Measurements from ENCODE around the gene ZIC2. TPM values are rescaled to one million over a fixed set of nuclear protein-coding genes. Genes with fewer than 3 reads are reported as not detected.

Gene ZIC2
- total RNA-seq, 2 donors from 2014 or later = 0.08 to 0.27 TPM

DNA sequence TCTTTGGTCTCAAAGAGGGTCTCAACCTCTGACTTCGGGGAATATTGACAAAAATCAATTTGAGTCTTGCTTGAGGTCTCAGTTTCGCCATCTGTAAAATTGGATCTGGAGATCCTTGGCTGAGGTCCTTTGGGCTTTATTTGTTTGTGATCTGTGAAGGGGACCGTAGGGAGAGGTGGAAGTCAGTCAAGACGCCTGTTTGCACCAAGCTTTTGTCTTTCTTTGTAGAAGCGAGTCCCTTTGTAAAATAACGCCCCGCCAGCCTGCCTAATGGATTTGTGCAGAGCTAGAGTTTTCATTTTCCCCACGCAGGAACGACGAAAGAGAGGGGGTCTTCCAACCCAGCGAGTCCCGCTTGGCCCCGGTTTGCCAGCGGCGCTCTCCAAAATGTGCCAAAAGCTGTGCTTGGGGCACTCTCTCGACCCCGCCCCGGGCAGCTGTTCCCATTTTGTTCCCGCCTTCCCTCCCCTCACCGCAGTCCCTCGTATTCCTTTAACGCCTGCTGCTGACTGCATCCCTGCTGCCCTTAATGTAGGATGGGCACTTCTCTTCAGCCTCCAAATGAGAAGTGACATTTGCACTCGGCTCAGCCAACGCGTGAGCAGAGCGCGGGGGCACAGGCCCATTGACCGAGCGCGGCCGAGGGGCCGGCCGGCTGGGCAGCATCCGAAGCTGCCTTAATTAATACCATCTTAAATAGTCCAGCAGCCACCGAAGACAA lies 23.0 kb upstream of the ZIC2 start:
- DNase-seq = no peak
- intact Hi-C loops (cut with DNase I, micrococcal nuclease) = no loop called here
- ATAC-seq = no peak

DNA sequence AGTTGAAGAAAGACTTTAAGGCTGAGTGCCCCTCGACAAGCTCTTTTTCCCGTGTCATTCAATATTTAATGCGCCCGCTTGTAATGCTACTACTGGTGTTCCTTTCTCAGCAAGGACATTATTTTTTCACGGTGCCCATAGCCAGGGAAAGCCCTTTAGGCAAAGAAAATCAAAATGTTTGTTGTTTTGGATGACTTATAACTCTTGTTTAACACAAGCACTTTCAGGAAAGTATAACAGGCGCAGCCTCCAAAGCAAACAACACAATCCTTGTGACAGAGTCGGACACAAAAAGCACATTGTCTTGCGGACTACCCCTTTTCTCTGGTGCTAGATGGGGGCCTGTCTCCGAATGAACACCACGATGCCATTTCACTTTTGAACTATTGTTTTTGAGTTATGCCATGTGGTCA lies 22.5 kb upstream of the ZIC2 start:
- ATAC-seq = no peak
- intact Hi-C loops (cut with DNase I, micrococcal nuclease) = no loop called here
- DNase-seq = no peak

DNA sequence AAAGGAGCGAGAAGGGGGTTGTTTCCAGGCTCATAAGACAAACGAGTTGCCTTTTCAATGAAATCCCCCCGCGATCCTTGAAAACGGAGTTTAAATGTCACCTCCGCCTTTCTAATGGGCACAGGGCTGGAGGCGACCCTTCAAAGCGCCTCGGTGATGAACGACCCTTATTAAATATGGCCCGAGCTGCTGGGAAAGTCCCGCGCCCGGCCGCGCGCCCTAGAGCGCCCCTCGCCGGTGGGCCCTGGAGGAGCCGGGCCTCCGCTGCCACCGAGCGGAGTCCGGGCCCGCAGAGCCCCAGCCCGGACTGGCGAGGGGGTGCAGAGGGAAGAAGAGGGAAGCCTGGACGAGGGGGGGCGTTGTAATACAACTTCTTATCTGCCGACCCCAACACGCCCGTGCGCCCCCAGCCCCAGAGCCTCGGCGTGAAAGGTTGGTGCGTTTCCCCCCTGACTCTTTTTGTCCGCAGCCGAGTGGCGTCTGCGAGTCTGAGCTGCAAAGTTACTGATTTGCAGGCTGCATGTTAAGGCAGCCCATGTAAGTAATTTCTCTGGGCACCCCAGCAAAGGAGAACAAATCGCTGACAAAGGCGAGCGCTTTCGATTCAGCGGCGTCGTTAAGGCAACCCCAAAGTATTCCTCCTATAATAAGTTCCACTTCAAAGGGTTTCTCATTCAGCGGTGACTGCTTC lies 21.9 kb upstream of the ZIC2 start:
- intact Hi-C loops (cut with DNase I, micrococcal nuclease) = no loop called here
- DNase-seq (no peak), ATAC-seq (peak; percentile 15)

DNA sequence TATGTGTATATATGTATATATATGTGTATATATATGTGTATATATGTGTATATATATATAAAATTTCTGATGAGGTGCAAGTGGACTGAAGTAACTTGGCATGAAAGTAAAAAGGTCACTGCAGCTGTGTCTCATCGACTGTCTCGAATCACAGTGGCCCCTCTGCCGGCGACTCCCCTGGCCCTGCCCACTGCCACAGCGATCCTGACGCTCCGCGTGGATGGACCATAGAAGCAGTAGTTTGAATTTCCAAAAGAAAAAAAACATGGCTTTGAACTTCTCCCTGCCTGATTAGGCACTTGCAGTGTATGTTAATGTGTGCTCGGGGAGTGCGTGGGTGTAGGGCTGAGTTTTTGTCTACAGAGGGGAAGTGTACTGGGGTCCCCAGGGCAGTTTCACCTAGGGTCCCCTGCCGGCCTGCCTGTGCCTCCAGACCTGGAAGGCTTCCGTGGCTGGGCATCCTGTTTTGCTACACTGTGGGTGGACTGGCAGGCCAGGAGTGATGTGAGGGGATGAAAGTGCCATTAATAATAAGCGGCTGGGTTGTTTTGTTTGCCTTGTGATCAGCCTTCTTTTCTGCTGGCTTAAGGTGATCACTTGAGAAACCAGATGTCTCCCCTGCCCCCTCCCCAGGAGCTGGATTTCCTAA lies 20.8 kb upstream of the ZIC2 start:
- intact Hi-C loops (cut with DNase I, micrococcal nuclease) = no loop called here
- DNase-seq = no peak
- ATAC-seq = no peak

DNA sequence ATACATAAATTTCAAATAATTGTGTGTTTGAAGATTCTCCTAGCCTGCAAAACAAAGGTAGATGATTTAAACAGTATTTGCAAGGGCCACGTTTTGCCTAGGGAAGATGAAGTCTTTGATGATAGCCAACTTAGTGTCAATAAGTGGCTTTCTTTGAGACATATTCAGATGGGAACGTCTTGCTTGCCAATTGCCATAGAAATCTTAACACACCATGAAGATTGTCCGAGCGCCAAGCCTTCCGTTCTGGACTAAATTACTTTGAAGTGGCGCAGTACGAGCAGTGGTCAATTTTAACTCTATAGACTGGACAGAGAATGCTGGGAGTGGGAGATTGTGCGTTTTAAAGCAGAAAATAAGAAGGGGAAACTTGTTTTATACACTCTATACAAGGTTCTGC lies 19.9 kb upstream of the ZIC2 start:
- intact Hi-C loops (cut with DNase I, micrococcal nuclease) = no loop called here
- DNase-seq (no peak), ATAC-seq (no peak)

DNA sequence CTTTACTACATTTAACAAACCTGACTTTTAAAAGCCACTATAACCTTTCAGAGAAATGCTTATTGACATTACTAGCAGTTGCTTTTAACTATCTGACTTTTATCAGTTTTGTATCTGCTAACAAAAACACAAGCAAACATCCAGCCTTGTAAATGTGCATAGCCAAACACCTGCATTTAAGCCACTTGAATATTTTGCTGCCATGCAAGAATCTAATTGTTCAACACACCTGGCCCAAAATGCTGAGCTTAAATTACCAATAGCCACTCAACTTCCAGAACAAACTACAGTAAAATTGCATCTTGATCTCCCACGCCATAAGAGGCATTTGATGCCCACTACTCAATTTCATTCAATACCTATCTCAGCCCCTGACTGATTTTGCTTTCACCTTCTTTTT lies 19.3 kb upstream of the ZIC2 start:
- intact Hi-C loops (cut with DNase I, micrococcal nuclease) = no loop called here
- DNase-seq = no peak
- ATAC-seq = no peak

DNA sequence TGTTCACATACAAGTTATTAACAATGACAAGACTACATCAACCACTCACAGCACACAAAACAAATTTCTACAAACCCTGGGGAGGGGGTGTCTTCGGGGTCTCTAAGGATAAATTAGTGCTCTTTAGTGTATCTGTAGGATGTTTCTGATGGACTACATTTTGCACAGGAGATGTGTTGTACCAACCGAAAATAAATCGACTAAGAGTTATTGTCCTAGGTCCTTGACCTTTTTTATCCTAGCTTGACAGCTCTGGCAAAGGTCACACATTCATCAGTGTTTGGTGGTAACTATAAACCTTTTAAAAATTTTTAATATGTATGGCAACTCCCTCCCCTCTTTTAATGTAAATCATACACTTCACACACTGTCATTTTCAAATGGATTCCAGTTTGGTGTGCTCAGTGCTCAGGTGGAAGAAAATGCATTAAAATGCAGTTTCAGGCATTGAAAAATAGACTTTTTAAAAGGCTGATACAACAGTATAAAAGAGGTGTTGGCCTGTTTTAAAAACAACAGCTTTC lies 17.7 kb upstream of the ZIC2 start:
- intact Hi-C loops (cut with DNase I, micrococcal nuclease) = no loop called here
- DNase-seq = no peak
- no peak for ATAC-seq

DNA sequence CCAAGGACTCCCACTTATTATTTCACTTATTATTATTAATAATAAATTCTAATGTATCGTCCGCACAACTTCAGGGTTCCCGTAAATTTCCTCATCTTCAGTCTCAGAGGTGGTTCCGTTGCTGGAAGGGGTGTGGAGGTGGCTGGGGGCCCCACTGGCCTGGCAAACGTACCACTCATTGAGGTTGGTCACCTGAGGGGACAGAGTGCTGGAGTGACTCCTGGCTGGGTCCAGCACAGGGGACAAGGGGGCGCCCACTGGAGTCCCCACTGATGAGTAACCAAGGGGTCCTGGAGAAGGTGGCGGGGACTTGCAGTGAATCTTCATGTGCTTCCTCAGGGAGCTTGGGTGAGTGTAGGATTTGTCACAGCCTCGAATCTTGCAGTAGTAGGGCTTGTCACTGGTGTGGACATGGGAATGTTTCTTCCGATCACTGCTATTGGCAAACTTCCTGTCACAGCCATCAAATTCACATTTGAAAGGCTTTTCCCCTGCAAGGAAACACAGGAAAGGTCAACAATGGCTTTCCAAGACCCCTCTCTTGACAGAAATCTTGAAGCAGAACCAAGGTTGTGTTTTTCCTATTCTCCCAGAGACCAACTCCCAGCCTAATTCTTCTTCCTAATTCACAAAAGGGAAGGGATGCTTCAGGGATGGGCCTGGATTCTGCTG lies 16.1 kb upstream of the ZIC2 start:
- DNase-seq (no peak), ATAC-seq (no peak)
- intact Hi-C loops (cut with DNase I, micrococcal nuclease) = no loop called here

DNA sequence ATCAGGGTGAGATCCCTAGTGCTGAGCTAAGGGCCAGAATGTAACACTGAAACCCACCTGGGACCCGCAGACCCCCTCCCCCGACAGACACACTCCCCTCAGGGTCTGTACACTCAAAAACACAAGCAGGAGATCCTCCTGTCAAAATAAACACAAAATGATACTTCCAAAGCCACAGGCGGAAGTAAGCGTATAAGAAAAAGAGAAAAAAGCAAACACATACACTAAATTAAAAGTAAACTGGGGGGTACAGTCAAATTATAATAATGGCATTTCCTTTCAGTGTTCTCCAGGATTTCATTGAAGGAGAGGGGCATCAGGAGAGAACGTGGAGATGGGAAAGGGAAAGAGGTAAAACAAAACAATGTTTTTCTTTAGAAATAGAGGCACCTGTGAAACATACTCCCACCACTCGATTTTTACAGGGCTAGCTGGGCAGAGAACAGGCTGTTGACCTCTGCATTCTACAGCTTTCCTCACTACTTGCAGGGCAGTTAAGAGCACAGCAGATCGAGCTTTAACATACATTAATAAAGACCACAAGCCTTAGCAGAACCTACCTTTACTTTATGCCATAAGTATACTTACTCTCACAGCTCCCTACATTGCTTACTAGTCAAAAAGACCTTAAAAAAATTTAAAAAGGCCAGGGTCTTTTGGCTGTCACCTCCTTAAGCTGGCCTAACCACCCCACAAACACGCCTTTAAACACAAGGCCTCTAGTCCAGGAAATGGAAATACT lies 15.3 kb upstream of the ZIC2 start:
- DNase-seq = no peak
- no peak for ATAC-seq
- intact Hi-C loops (cut with DNase I, micrococcal nuclease) = no loop called here

DNA sequence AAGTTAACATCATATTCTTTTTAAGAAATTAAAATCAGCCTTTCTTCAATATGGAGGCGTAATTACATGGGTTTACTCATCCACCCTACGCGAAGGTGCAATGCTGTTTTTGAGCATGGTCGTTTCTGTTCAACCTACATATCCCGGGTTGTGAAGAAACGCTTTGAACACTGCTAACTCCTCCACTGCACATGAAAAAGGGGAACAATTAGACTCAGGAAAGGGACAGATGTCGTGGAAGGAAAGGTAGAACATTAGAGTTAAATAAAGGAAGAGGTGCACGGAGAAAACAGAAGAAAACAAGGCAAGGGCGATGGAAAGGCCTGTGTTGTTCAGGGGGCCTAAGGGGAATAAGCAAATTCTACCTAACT lies 14.1 kb upstream of the ZIC2 start:
- intact Hi-C loops (cut with DNase I, micrococcal nuclease) = no loop called here
- DNase-seq = no peak
- ATAC-seq = no peak

DNA sequence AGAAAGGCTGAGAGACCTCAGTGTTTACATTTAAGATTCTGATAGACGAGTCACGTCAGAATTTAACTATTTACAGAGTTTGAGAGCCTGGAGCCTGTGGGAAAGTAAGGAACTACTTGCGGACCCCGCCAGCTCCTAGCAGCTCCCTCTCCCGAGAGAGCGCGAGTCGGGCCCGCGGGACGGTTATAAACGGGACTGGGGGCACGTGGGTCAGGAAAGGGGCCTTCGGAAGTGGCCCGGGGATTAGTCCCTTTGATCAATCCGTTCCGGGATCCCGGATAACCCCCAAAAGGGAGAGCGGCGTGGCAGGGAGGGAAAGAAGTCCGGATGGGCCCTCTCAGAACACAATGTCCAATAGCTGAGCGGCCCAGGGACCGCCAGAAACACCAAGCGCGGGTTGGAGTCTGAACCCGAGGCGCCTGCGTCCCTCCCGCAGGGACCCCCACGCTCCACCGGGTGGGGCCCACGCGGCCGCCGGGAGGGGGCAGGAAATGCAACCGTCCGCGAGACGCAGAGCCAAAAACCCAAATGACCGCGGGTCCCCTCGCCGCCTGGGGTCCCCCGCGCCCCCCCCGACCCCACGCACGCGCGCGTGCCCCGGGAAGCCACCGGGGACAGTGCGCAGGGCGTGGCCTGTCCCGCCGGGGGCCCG lies 13.6 kb upstream of the ZIC2 start:
- DNase-seq (no peak), ATAC-seq (no peak)
- intact Hi-C loops (cut with DNase I, micrococcal nuclease) = no loop called here

DNA sequence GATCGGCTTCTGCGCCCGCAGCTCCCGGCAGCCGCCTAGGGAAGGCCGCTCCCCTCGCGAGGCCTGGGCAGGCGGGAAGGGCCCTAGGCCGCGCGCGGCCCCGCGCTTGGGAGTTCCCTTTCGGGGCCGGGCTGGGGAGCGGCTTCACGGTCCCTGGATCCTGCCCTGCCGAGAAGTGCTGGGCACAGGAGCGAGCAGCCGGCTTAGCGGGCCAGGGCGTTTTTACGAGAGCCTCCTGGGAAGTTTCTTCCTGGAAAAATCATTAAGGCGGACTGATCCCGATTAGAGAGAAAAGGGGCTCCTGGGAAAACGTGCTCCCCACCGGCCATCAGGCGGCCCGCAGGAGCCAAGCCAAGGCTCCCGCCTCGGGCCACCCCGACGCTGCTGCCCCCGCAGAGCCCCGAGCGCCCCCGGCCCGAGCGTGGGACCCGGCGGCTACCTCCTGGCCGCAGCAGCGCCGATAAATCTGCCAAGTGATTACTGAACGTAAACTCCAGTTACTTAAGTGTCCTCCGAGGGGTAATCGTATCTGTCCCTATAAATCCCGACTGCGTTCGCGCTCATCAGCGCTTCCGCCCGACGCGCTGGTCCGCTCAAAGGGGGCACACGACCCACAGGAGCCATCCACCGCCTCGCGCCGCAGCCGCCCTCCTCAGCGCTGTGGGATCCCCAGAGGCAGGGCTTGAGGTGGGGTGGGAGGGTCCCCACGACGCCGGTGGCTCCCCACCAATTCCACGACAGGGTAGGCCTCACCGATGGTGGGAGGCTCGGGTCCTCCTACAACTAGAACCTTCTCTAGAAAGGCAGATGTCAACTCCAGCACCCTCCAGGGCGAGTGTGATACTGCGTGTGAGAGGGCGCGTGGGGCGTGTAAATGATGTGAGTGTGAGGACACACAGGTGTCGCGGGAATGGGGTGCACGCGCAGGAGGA lies 12.8 kb upstream of the ZIC2 start:
- ATAC-seq = peak; percentile 88
- intact Hi-C loops (cut with DNase I, micrococcal nuclease) = no loop called here
- DNase-seq = no peak

DNA sequence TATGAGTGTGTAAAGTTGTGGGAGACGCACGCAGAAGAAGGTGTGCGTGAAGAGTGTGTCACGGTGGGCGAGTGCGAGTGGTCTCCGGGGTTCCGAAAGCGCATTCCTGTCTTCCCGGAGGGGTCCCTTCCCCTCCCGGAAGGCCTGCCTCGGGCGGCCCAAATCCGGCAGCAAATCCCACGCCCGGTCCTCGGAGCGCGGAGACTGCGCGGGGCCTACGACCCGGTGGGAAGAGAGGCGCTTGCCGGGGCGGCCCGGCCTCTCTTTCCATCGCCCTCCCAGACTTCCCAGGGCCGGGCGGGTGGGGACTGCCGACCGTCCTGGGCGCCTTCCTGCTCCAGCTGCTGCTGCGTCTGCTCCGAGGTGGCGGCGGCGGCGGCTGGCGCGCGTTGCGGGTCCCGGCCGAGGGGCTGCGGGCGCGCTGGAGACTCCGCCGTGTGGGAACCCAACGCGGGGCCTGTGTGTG lies 12.1 kb upstream of the ZIC2 start:
- intact Hi-C loops (cut with DNase I, micrococcal nuclease) = no loop called here
- DNase-seq = no peak

DNA sequence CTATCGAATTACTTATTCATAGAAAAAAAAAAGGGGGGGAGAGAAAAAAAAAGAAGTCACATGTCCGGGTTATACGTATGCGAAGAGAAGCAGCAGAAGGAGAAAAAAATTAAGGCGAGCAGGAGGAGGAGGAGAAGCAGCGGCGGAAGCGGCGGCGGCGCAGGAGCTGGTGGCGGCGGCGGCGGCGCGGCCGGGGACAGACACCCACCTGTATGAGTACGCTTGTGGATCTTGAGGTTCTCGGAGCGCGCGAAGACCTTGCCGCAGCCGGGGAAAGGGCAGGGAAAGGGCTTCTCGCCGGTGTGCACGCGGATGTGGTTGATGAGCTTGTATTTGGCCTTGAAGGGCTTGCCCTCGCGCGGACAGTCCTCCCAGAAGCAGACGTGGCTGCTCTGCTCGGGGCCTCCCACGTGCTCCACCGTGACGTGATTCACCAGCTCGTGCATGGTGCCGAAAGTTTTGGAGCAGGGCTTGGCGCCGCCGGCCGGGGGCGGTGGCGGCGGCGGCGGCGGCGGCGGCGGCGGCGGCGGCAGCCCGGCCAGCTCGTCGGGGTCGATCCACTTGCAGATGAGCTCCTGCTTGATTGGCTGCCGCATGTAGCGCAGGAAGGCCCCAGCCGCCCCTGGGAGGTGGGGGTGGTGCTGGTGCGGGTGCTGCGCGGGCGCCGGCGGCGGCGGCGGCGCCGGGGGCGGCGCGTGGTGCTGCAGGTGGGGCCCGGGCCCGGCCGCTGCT lies 11.5 kb upstream of the ZIC2 start:
- intact Hi-C loops (cut with DNase I, micrococcal nuclease) = no loop called here
- no peak for DNase-seq
- ATAC-seq = peak; percentile 16

More for the DNA sequence above, 12.1 kb upstream of the ZIC2 start:
- ATAC-seq = peak; percentile 13

DNA sequence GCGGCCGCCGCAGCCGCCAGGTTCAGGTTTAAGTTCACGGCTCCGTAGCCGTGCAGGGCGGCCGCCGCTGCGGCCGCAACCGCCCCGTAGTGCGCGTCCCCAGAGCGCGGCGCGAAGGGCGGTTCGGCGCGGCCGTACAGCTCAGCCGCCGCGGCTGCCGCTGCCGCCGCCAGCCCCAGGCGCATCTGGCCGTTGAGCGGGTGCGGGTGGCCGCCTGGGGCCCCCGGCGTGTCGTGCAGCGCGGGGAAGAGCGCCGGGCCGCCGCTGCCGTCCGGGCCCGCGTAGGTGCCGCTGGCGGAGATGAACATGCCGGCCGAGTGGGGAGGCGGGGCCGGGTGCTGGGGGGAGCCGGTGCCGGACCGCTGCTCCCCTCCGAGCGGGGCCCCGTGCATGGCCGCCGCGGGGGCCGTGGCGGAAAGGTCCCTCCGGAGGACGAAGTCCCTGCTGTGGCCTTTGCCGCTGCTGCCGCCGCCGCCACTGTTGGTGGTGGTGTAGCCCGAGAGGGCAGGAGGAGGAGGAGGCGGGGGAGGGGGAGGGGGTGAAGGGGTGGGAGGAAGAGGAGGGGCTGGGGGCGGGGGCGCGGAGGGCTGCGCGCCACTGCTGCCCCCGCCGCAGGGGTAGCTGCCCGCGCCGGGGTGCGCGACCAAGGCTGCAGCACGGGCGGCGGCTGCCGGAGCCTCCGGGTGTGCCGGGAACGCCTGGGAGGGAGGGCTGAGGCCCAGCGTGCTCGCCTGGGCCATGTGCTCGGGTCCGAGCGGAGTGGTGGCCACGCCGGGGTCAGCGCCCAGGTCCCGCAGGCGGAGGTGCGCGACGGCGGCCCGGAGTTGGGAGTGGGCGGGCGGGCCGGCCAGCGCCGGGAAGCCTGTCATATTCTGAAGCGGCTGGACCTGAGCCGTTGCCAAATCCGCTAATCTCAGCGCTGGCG lies 10.7 kb upstream of the ZIC2 start:
- no peak for DNase-seq
- intact Hi-C loops (cut with DNase I, micrococcal nuclease) = no loop called here
- peak; percentile 20 for ATAC-seq

Data from left colon (tissue), 2 donors.